Subcutaneous abdominal adipose tissue (tissue), 5 donors: ENCODE results near the gene KLHL10.

Experiments used
- H3K27ac ChIP-seq: one replicate; pipeline ENCODE4 v1.7.0; 2013; ENCODE audit warnings: low read depth, mild to moderate bottlenecking, inconsistent platforms, low read length, moderate library complexity
- H3K27me3 ChIP-seq, 5 donors: one replicate each; pipeline ENCODE4 v1.7.0; 2013; ENCODE audit warnings: low read length in 5 of 5, inconsistent platforms in 1 of 5; ENCODE audit not compliant: control insufficient read depth in 5 of 5, insufficient read depth in 4 of 5
- H3K36me3 ChIP-seq, 5 donors: one replicate each; pipeline ENCODE4 v1.7.0; 2013; ENCODE audit warnings: low read length in 5 of 5; ENCODE audit not compliant: control insufficient read depth in 5 of 5, insufficient read depth in 5 of 5
- H3K4me1 ChIP-seq, 5 donors: one replicate each; pipeline ENCODE4 v1.7.0; 2013; ENCODE audit warnings: low read length in 5 of 5, mild to moderate bottlenecking in 3 of 5, moderate library complexity in 1 of 5; ENCODE audit not compliant: control insufficient read depth in 5 of 5, insufficient read depth in 5 of 5
- H3K4me3 ChIP-seq, 5 donors: one replicate each; pipeline ENCODE4 v1.7.0; 2013; ENCODE audit warnings: low read length in 5 of 5, low read depth in 1 of 5
- H3K9ac ChIP-seq, 5 donors: one replicate each; pipeline ENCODE4 v1.7.0; 2013; ENCODE audit warnings: low read length in 5 of 5, mild to moderate bottlenecking in 4 of 5, moderate library complexity in 3 of 5
- H3K9me3 ChIP-seq, 5 donors: one replicate each; pipeline ENCODE4 v1.7.0; 2013; ENCODE audit warnings: low read length in 5 of 5; ENCODE audit not compliant: control insufficient read depth in 5 of 5
- donor health status: healthy.
- donor health status: healthy.
- donor health status: healthy.
- donor health status: healthy.
- donor health status: healthy.

KLHL10 gene

DNA sequence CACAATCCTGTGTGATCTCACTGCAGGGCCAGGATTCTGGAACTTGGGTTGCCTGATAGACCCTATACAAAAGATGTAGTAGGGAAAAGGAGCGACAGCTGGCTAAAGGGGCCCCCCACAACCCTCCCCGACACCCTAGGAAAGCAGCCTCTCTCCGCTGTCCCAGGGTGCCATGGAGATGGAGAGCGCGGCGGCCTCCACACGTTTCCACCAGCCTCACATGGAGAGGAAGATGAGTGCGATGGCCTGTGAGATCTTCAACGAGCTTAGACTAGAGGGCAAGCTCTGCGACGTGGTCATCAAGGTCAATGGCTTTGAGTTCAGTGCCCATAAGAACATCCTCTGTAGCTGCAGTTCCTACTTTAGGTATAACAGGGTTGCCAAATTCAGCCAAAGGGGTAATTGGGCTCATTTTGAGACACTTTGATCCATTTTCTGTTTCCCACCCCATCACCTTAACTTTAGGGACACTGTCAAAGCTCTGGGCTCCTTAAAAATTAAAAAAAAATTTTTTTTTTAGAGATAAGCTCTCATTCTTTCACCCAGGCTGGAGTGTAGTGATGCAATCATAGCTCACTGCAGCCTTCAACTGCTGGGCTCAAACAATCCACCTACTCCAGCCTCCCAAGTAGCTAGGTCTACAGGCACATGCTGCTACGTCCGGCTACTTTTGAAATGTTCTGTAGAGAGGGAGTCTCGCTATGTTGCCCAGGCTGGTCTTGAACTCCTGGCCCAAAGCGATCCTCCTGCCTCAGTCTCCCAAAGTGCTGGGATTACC is at the start of gene KLHL10:
KLHL10 (plus strand) TSS at position 65 of the 778 bp plus-strand sequence; CDS start at position 173, 108 bp downstream.
- Histone ChIP-seq H3K27me3 (no peaks in the 10 kb centered on the region), H3K27ac (no peak within 1 kb of the TSS), H3K9ac (peak within 1 kb of the TSS in 1 of 5 donors; percentile 35), H3K9me3 (no peaks in the 10 kb centered on the region), H3K4me3 (peak within 1 kb of the TSS; percentile 77 to 85 (median 79)), H3K4me1 (peaks cover 2 to 16% (median 16%) of the 10 kb centered on the region in 5 donors), H3K36me3 (peaks cover 0 to 3% (median 0%) of the 10 kb centered on the region in 5 donors)

DNA sequence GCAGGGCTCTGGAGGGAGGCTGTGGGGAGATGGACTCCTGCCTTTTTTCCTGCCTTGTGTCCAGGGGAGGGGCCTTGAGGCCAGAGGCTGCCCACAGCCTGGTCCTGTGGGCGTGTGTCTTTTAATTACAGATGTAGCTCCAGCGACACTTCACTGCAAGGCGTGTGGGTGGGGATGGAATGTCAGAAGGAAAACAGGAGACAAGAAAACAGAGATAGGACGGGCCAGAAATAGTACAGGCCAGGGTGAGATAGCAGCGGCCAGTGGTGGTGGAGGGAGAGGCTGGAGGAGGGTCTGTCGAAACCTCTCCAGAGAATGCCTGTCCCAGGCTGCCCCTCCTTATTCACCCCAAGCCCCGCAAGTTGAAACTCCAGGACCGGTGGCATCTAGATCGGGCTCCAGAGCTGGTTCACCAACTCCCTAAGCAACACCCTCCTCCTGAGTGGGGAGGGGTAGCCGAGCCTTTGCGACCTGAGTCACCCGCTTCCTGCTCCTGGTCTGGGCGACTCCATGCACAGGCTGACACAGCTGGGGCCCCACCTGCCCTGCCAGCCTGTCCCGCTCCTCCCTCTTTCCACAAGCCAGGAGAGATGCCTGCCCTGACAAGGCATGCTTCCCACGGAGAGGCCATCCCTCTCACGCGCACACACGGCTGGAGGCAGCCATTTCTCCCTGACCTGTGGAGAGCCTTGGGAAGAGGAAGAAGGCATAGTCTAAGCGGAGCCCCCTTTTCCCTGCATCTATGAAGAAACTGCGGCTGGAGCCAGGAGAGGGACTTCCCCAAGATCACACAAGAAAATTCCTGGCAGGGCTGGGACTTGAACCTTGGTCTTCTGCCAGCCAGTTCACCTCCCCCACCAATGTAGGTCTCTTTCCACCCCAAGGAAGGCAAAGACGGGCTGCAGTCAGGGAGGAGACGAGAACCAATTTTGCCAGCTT is 44.5 kb upstream of the KLHL10 start:
- Histone ChIP-seq H3K27ac (no peak overlapping the region), H3K4me1 (peaks cover 0 to 11% (median 8%) of the 10 kb centered on the region in 5 donors), H3K9ac (peak overlapping the region in 1 of 5 donors; percentile 37)

DNA sequence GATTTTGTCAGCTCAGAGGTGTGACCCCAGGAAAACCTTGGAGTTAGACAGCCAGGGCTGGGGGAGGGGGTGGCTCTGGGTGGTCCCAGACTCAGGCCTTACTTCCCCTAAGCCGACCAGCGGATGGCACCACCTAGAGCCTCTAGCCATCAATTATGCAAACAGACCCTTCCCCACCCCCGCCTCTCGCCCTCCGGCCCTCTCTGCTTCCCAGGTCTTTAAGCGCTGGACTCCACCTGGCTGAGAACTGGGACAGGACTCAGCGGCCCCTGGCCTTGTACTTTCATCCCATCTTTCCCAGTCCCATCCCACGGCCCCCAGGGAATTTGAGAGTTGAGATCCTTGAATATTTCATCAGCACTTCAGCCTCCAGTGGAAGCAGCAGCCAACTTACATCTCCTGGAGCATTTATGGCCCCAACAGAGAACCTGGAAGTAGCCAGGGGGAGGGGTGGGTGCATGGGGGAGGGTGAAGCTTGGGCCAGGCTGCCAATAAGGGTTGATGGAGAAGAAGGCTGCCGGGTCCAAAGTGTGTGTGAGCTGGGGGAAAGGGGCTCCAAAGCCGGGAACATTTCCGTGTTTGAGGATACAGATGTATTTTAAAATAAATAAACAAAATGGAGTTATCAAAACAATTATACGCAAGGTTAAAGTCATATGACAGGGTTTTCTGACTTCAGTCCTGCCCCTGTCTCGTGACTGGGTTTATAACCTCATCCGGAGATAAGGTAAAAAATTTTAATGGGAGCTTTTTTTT is 43.7 kb upstream of the KLHL10 start:
- H3K9ac ChIP-seq, result peak overlapping the region in 1 of 5 donors; percentile 37
- no peak overlapping the region for H3K27ac ChIP-seq
- no peak overlapping the region for H3K4me3 ChIP-seq
- H3K27me3 ChIP-seq, result no peaks in the 10 kb centered on the region
- H3K9me3 ChIP-seq, result no peaks in the 10 kb centered on the region
- H3K4me1 ChIP-seq, result peaks cover 0 to 11% (median 8%) of the 10 kb centered on the region in 5 donors
- no peaks in the 10 kb centered on the region for H3K36me3 ChIP-seq

More for the DNA sequence above, 44.5 kb upstream of the KLHL10 start:
- Histone ChIP-seq H3K4me3 (no peak overlapping the region), H3K9me3 (no peaks in the 10 kb centered on the region), H3K27me3 (no peaks in the 10 kb centered on the region), H3K36me3 (no peaks in the 10 kb centered on the region)

DNA sequence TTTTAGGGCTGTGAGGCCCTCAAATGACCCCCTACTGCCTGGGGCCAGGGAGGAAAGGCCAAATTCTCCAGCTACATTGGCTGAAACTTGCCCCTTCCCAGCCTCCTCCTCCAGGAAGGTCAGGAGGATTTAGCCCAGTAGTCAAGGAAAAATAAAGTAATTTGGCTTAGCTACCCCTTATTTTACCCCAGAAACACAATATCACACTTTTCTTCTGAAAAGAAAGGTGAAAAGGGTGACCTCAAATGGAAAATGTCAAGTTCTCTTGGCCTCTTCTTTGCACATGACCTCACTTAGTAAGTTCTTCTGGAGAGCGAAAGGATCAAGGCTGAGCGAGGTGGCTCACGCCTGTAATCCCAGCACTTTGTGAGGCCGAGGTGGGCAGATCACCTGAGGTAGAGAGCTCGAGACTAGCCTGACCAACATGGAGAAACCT is 43.1 kb upstream of the KLHL10 start:
- H3K27ac ChIP-seq, result no peak overlapping the region
- no peaks in the 10 kb centered on the region for H3K9me3 ChIP-seq
- peaks cover 0 to 11% (median 8%) of the 10 kb centered on the region in 5 donors for H3K4me1 ChIP-seq
- no peak overlapping the region for H3K4me3 ChIP-seq
- no peaks in the 10 kb centered on the region for H3K27me3 ChIP-seq
- no peak overlapping the region for H3K9ac ChIP-seq
- H3K36me3 ChIP-seq, result no peaks in the 10 kb centered on the region

DNA sequence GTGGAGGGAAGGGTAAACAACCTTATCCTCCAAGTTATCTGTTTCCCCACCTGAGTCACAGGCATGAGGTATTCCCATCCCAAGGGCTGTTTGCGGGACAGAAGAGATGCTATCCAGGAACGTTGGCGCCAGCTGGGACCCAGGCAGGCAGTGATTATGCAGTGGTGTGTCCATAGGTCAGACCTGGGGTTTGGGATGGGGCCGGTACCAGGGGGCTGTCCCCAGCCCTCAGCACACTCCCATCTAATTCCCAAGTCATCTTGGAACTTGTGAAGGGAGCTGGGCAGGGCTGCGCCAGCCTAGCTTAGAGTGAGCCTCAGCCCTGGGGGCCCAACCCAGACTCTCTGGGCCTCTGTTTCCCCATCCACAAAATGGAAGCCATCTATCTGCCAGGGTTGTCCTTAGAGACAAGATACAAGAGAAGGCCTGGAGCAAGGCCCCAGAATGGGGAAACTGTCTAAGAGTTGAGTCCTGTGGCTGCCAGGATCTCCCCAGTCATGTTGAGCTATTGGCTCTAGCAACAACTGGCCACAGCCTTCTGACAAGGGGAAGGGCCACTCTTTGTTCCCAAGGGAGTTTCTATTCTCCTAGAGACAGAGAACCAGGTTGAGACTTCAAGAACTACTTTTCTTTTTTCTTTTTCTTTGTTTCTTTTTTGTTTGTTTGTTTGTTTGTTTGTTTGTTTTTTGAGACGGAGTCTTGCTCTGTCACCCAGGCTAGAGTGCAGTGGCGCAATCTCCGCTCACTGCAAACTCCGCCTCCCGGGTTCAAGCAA is 41.3 kb upstream of the KLHL10 start:
- H3K4me1 ChIP-seq, result peaks cover 0 to 17% (median 16%) of the 10 kb centered on the region in 5 donors
- H3K36me3 ChIP-seq, result no peaks in the 10 kb centered on the region
- H3K4me3 ChIP-seq, result no peak overlapping the region
- peaks cover 0 to 5% (median 0%) of the 10 kb centered on the region in 5 donors for H3K27me3 ChIP-seq
- no peaks in the 10 kb centered on the region for H3K9me3 ChIP-seq
- no peak overlapping the region for H3K27ac ChIP-seq
- no peak overlapping the region for H3K9ac ChIP-seq

DNA sequence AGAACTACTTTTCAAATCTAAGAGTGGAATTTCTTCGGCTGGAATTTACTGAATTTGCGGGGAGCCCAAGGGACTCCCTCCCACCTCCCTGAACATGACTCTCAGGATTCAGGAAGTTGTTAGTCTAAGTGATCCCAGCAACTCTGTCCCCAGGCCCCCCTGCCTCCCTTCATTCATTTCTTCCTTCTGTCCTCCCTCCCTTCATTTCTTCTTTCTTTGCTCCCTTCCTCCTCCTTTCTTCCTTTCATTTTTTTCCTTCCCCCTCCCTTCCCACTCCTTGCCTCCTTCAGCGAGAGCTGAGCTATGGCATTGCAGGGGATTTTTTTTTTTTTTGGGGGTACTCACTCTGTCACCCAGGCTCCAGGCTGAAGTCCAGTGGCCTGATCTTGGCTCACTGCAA is 40.2 kb upstream of the KLHL10 start:
- H3K36me3 ChIP-seq, result no peaks in the 10 kb centered on the region
- H3K27me3 ChIP-seq, result peaks cover 0 to 5% (median 0%) of the 10 kb centered on the region in 5 donors
- no peak overlapping the region for H3K27ac ChIP-seq
- H3K9me3 ChIP-seq, result no peaks in the 10 kb centered on the region
- H3K4me3 ChIP-seq, result no peak overlapping the region
- peaks cover 0 to 21% (median 18%) of the 10 kb centered on the region in 5 donors for H3K4me1 ChIP-seq
- H3K9ac ChIP-seq, result no peak overlapping the region

DNA sequence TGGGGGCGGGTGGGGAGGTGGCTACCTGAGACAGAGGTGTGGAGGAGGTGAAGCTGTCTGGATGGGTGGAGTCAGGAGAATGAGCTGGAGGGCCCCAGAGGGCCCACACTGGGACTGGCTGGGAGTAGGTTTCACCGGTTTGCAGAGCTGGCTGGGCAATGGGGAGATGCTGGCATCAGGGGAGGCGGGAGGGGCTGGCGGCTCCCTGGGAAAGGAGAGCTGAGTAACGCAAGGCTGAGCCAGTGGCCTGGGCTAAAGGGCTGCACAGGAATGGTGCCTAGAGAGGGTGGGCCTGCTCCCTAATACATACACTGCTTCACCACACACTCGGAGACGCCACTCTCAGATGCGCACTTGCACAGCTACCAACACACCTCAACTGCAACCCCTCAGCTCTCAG is 38.3 kb upstream of the KLHL10 start:
- no peak overlapping the region for H3K27ac ChIP-seq

DNA sequence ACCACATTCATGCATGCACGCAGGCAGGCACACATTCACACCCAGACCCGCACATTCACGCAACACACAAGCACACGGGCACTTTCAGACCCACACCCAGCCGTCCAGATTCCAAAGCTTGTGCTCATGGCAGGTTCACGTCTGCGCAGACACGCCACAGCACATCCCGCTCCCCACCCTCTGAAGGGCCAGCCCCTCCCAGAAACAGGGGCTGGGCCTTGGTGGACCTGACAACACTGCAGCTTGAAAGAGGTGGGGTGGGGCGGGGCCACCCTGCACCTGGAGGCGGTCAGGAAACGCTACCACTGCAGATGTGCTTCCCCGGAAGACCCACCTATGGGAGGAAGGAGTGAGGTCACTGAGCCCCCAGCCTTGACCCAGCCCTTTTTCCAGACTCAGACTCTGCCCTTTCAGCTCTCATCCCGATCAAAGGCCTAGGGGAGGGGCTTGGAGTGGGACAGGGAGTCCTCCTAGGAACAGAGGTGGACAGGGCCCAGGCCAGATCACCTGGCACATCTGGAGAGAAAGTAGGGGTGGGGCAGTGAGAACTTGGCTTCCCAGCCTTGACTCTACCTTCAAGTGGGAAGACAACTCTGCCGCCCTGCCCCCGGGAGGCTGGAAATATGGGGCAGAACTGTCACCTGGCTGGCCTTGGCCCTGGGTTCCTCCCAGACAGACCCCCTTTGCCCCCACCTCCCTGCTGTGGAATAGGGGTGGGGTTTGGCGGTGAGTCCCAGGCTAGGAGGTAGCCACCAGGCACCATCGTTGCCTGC is 36.8 kb upstream of the KLHL10 start:
- no peak overlapping the region for H3K4me3 ChIP-seq
- peaks cover 0 to 20% (median 8%) of the 10 kb centered on the region in 5 donors for H3K4me1 ChIP-seq
- peaks cover 0 to 8% (median 0%) of the 10 kb centered on the region in 5 donors for H3K27me3 ChIP-seq
- no peak overlapping the region for H3K27ac ChIP-seq
- H3K9ac ChIP-seq, result no peak overlapping the region
- no peaks in the 10 kb centered on the region for H3K36me3 ChIP-seq
- no peaks in the 10 kb centered on the region for H3K9me3 ChIP-seq

More for the DNA sequence above, 38.3 kb upstream of the KLHL10 start:
- H3K36me3 ChIP-seq, result no peaks in the 10 kb centered on the region
- no peak overlapping the region for H3K4me3 ChIP-seq
- H3K4me1 ChIP-seq, result peaks cover 0 to 20% (median 8%) of the 10 kb centered on the region in 5 donors
- H3K9me3 ChIP-seq, result no peaks in the 10 kb centered on the region
- peaks cover 0 to 8% (median 0%) of the 10 kb centered on the region in 5 donors for H3K27me3 ChIP-seq
- H3K9ac ChIP-seq, result no peak overlapping the region
